ENCODE results near the gene HELZ2. TPM values are rescaled to one million over a fixed set of nuclear protein-coding genes. Genes with fewer than 3 reads are reported as not detected.
A peak's percentile ranks its signal among the peaks of the same experiment; 100 is the strongest.

HELZ2 gene
- total and polyA plus RNA-seq, 2 donors, result 13.9 to 14.8 TPM

- Histone ChIP-seq H3K36me3 (ENCODE audit: control insufficient read depth in 2 of 2, insufficient read depth in 2 of 2, low read length in 1 of 2) (peaks cover 80 to 85% of the 10 kb centered on the region in 2 donors), H3K27me3 (ENCODE audit: control insufficient read depth in 2 of 2, insufficient read depth in 1 of 2, low read length in 1 of 2) (no peaks in the 10 kb centered on the region), H3K9me3 (ENCODE audit: control insufficient read depth in 2 of 2, insufficient read depth in 1 of 2, low read length in 1 of 2) (peaks cover 0 to 1% of the 10 kb centered on the region in 2 donors), H3K27ac (ENCODE audit: low read depth in 1 of 2, low read length in 1 of 2) (no peak overlapping the region), H3K4me1 (ENCODE audit: control insufficient read depth in 2 of 2, insufficient read depth in 2 of 2, low read length in 2 of 2) (peaks cover 8 to 29% of the 10 kb centered on the region in 2 donors), H3K4me3 (ENCODE audit: low read length in 2 of 2) (no peak overlapping the region)
- DNase-seq (ENCODE audit: low read depth in 6 of 9, low spot score in 9 of 9), result no peak
- 98% methylated on average over 4 of the region's 4 CpGs for WGBS
Observed at GRCh38 chr20:63591147-63591533, 17.1 kb upstream of the HELZ2 start.

- DNase-seq (ENCODE audit: low read depth in 6 of 9, low spot score in 9 of 9), result no peak
- no peak overlapping the region for H3K27ac ChIP-seq (ENCODE audit: low read depth in 1 of 2, low read length in 1 of 2)
- H3K27me3 ChIP-seq (ENCODE audit: control insufficient read depth in 2 of 2, insufficient read depth in 1 of 2, low read length in 1 of 2), result no peaks in the 10 kb centered on the region
- peaks cover 8 to 29% of the 10 kb centered on the region in 2 donors for H3K4me1 ChIP-seq (ENCODE audit: control insufficient read depth in 2 of 2, insufficient read depth in 2 of 2, low read length in 2 of 2)
- H3K36me3 ChIP-seq (ENCODE audit: control insufficient read depth in 2 of 2, insufficient read depth in 2 of 2, low read length in 1 of 2), result peaks cover 73 to 79% of the 10 kb centered on the region in 2 donors
- no peak overlapping the region for H3K4me3 ChIP-seq (ENCODE audit: low read length in 2 of 2)
- peaks cover 0 to 1% of the 10 kb centered on the region in 2 donors for H3K9me3 ChIP-seq (ENCODE audit: control insufficient read depth in 2 of 2, insufficient read depth in 1 of 2, low read length in 1 of 2)
- 97% methylated on average over 52 of the region's 52 CpGs for WGBS
Observed at GRCh38 chr20:63590218-63591146, 16.4 kb upstream of the HELZ2 start.

- Histone ChIP-seq H3K4me1 (ENCODE audit: control insufficient read depth in 2 of 2, insufficient read depth in 2 of 2, low read length in 2 of 2) (peaks cover 8 to 29% of the 10 kb centered on the region in 2 donors), H3K9me3 (ENCODE audit: control insufficient read depth in 2 of 2, insufficient read depth in 1 of 2, low read length in 1 of 2) (peaks cover 0 to 1% of the 10 kb centered on the region in 2 donors), H3K27me3 (ENCODE audit: control insufficient read depth in 2 of 2, insufficient read depth in 1 of 2, low read length in 1 of 2) (no peaks in the 10 kb centered on the region), H3K36me3 (ENCODE audit: control insufficient read depth in 2 of 2, insufficient read depth in 2 of 2, low read length in 1 of 2) (peaks cover 69% of the 10 kb centered on the region in 2 donors), H3K4me3 (ENCODE audit: low read length in 2 of 2) (no peak overlapping the region), H3K27ac (ENCODE audit: low read depth in 1 of 2, low read length in 1 of 2) (no peak overlapping the region)
- 97% methylated on average over 38 of the region's 38 CpGs for WGBS
- DNase-seq (ENCODE audit: low read depth in 6 of 9, low spot score in 9 of 9), result no peak
Observed at GRCh38 chr20:63589261-63590217, 15.5 kb upstream of the HELZ2 start.

GRCh38 chr20:63588641-63589041 is 14.6 kb upstream of the HELZ2 start:
- DNase-seq (ENCODE audit: low read depth in 6 of 9, low spot score in 9 of 9), result no peak
- peak overlapping the region in 1 of 2 donors; percentile 19 for H3K27ac ChIP-seq (ENCODE audit: low read depth in 1 of 2, low read length in 1 of 2)
- H3K36me3 ChIP-seq (ENCODE audit: control insufficient read depth in 2 of 2, insufficient read depth in 2 of 2, low read length in 1 of 2), result peaks cover 61% of the 10 kb centered on the region in 2 donors
- no peak overlapping the region for H3K4me3 ChIP-seq (ENCODE audit: low read length in 2 of 2)
- H3K4me1 ChIP-seq (ENCODE audit: control insufficient read depth in 2 of 2, insufficient read depth in 2 of 2, low read length in 2 of 2), result peaks cover 8 to 29% of the 10 kb centered on the region in 2 donors
- peaks cover 0 to 1% of the 10 kb centered on the region in 2 donors for H3K9me3 ChIP-seq (ENCODE audit: control insufficient read depth in 2 of 2, insufficient read depth in 1 of 2, low read length in 1 of 2)
- H3K27me3 ChIP-seq (ENCODE audit: control insufficient read depth in 2 of 2, insufficient read depth in 1 of 2, low read length in 1 of 2), result no peaks in the 10 kb centered on the region
- WGBS, result 98% methylated on average over 11 of the region's 11 CpGs

GRCh38 chr20:63587776-63588591 is 13.9 kb upstream of the HELZ2 start:
- WGBS, result 37% methylated on average over 19 of the region's 19 CpGs
- peaks cover 54 to 55% of the 10 kb centered on the region in 2 donors for H3K36me3 ChIP-seq (ENCODE audit: control insufficient read depth in 2 of 2, insufficient read depth in 2 of 2, low read length in 1 of 2)
- H3K27ac ChIP-seq (ENCODE audit: low read depth in 1 of 2, low read length in 1 of 2), result peak overlapping the region; percentile 15 to 19
- peaks cover 8 to 29% of the 10 kb centered on the region in 2 donors for H3K4me1 ChIP-seq (ENCODE audit: control insufficient read depth in 2 of 2, insufficient read depth in 2 of 2, low read length in 2 of 2)
- H3K9me3 ChIP-seq (ENCODE audit: control insufficient read depth in 2 of 2, insufficient read depth in 1 of 2, low read length in 1 of 2), result peaks cover 0 to 1% of the 10 kb centered on the region in 2 donors
- no peaks in the 10 kb centered on the region for H3K27me3 ChIP-seq (ENCODE audit: control insufficient read depth in 2 of 2, insufficient read depth in 1 of 2, low read length in 1 of 2)
- DNase-seq (ENCODE audit: low read depth in 6 of 9, low spot score in 9 of 9), result peak in 4 of 9 donors; percentile 28 to 76 (median 37)
- no peak overlapping the region for H3K4me3 ChIP-seq (ENCODE audit: low read length in 2 of 2)

GRCh38 chr20:63587256-63587655 is 13.2 kb upstream of the HELZ2 start:
- Histone ChIP-seq H3K4me1 (ENCODE audit: control insufficient read depth in 2 of 2, insufficient read depth in 2 of 2, low read length in 2 of 2) (peaks cover 8 to 29% of the 10 kb centered on the region in 2 donors), H3K27ac (ENCODE audit: low read depth in 1 of 2, low read length in 1 of 2) (no peak overlapping the region), H3K4me3 (ENCODE audit: low read length in 2 of 2) (no peak overlapping the region), H3K9me3 (ENCODE audit: control insufficient read depth in 2 of 2, insufficient read depth in 1 of 2, low read length in 1 of 2) (peaks cover 0 to 1% of the 10 kb centered on the region in 2 donors), H3K27me3 (ENCODE audit: control insufficient read depth in 2 of 2, insufficient read depth in 1 of 2, low read length in 1 of 2) (no peaks in the 10 kb centered on the region), H3K36me3 (ENCODE audit: control insufficient read depth in 2 of 2, insufficient read depth in 2 of 2, low read length in 1 of 2) (peaks cover 47 to 48% of the 10 kb centered on the region in 2 donors)
- no peak for DNase-seq (ENCODE audit: low read depth in 6 of 9, low spot score in 9 of 9)
- WGBS, result 98% methylated on average over 12 of the region's 12 CpGs

GRCh38 chr20:63586797-63587196 is 12.8 kb upstream of the HELZ2 start:
- no peak for DNase-seq (ENCODE audit: low read depth in 6 of 9, low spot score in 9 of 9)
- peaks cover 43% of the 10 kb centered on the region in 2 donors for H3K36me3 ChIP-seq (ENCODE audit: control insufficient read depth in 2 of 2, insufficient read depth in 2 of 2, low read length in 1 of 2)
- no peaks in the 10 kb centered on the region for H3K27me3 ChIP-seq (ENCODE audit: control insufficient read depth in 2 of 2, insufficient read depth in 1 of 2, low read length in 1 of 2)
- 98% methylated on average over 17 of the region's 17 CpGs for WGBS
- H3K27ac ChIP-seq (ENCODE audit: low read depth in 1 of 2, low read length in 1 of 2), result no peak overlapping the region
- peaks cover 8 to 29% of the 10 kb centered on the region in 2 donors for H3K4me1 ChIP-seq (ENCODE audit: control insufficient read depth in 2 of 2, insufficient read depth in 2 of 2, low read length in 2 of 2)
- peaks cover 0 to 1% of the 10 kb centered on the region in 2 donors for H3K9me3 ChIP-seq (ENCODE audit: control insufficient read depth in 2 of 2, insufficient read depth in 1 of 2, low read length in 1 of 2)
- no peak overlapping the region for H3K4me3 ChIP-seq (ENCODE audit: low read length in 2 of 2)
